SK-N-SH (cell line): ENCODE measurements around the gene FOXP1. TPM values are rescaled to one million over a fixed set of nuclear protein-coding genes. Genes with fewer than 3 reads are reported as not detected.
A peak's percentile ranks its signal among the peaks of the same experiment; 100 is the strongest.

Experiments
- CTCF ChIA-PET: fragments of 300-600, 350-600 bp; formaldehyde crosslinking; extraction: SDS; loops from one replicate; lab custom pipeline; 2021; lab: Yijun Ruan, JAX
- POLR2A ChIA-PET: fragments of 350-600 bp; sonication (Branson Sonifier 250); formaldehyde crosslinking; extraction: SDS; loops from one replicate; lab custom pipeline; 2020; ENCODE audit warnings: antibody characterized with exemption, inconsistent platforms; lab: Yijun Ruan, JAX
- DNase-seq: peaks from one replicate; pipeline ENCODE4 v3.0.0; 2012
- H2AFZ ChIP-seq: fragments of 200-600 bp; sonication (generic); 2 replicates; pipeline ENCODE4 v1.8.1; 2016; ENCODE audit warnings: antibody characterized with exemption, mild to moderate bottlenecking, low read depth
- H3F3A ChIP-seq: fragments of 200-600 bp; sonication (generic); replicated peaks from 2 replicates; pipeline ENCODE3; 2016; ENCODE audit warnings: antibody characterized with exemption, mild to moderate bottlenecking; ENCODE audit not compliant: insufficient read depth
- H3K27ac ChIP-seq, 2 experiments: fragments of 200-500 bp in 1 of 2; fragments of 200-600 bp in 1 of 2; sonication (Bioruptor generic) in 1 of 2; sonication (generic), shearing (Covaris generic) in 1 of 2; 2 replicates each; pipeline versions ENCODE4 v1.5.1 to v1.6.1; 2014 to 2016; ENCODE audit warnings: low read depth in 2 of 2, inconsistent platforms in 1 of 2, low read length in 1 of 2, mild to moderate bottlenecking in 1 of 2, mixed read lengths in 1 of 2
- H3K27me3 ChIP-seq: fragments of 200-600 bp; sonication (generic), shearing (Covaris generic); 2 replicates; pipeline ENCODE4 v1.6.1; 2016; ENCODE audit warnings: mixed run types; ENCODE audit not compliant: insufficient read depth
- H3K36me3 ChIP-seq, 2 experiments: fragments of 200-500 bp in 1 of 2; fragments of 200-600 bp in 1 of 2; sonication (Bioruptor generic) in 1 of 2; sonication (generic) in 1 of 2; replicated peaks in 1 of 2; 2 replicates each; pipeline versions ENCODE3 to v1.5.1; 2014 to 2016; ENCODE audit warnings: low read length in 1 of 2, mild to moderate bottlenecking in 1 of 2; ENCODE audit not compliant: insufficient read depth in 2 of 2, control insufficient read depth in 1 of 2
- H3K4me1 ChIP-seq, 2 experiments: fragments of 200-500 bp in 1 of 2; fragments of 200-600 bp in 1 of 2; sonication (Bioruptor generic) in 1 of 2; sonication (generic), shearing (Covaris generic) in 1 of 2; 2 replicates each; pipeline versions ENCODE4 v1.5.1 to v1.6.1; 2014 to 2016; ENCODE audit warnings: low read depth in 1 of 2, low read length in 1 of 2, mixed run types in 1 of 2; ENCODE audit not compliant: insufficient read depth in 2 of 2, control insufficient read depth in 1 of 2
- H3K4me2 ChIP-seq: fragments of 200-600 bp; sonication (generic), shearing (Covaris generic); 2 replicates; pipeline ENCODE4 v1.6.1; 2017; ENCODE audit warnings: mixed run types
- H3K4me3 ChIP-seq, 2 experiments: fragments of 200-500 bp in 1 of 2; fragments of 200-600 bp in 1 of 2; sonication (Bioruptor generic) in 1 of 2; sonication (generic), shearing (Covaris generic) in 1 of 2; 2 replicates each; pipeline versions ENCODE4 v1.5.1 to v1.8.1; 2014 to 2016; ENCODE audit warnings: low read depth in 2 of 2, inconsistent platforms in 1 of 2, low read length in 1 of 2, mild to moderate bottlenecking in 1 of 2, mixed read lengths in 1 of 2, moderate library complexity in 1 of 2
- H3K79me2 ChIP-seq: fragments of 200-600 bp; sonication (generic); 2 replicates; pipeline ENCODE4 v1.8.1; 2017; ENCODE audit warnings: mild to moderate bottlenecking; ENCODE audit not compliant: insufficient read depth
- H3K9ac ChIP-seq: fragments of 200-600 bp; sonication (generic); 2 replicates; pipeline ENCODE4 v1.6.1; 2017; ENCODE audit warnings: mixed run types
- H3K9me2 ChIP-seq: fragments of 200-600 bp; sonication (generic); 2 replicates; pipeline ENCODE4 v1.6.1; 2017; ENCODE audit warnings: mixed run types
- H3K9me3 ChIP-seq: fragments of 200-600 bp; sonication (generic); 2 replicates; pipeline ENCODE4 v1.6.1; 2017; ENCODE audit warnings: mixed run types, mild to moderate bottlenecking, moderate library complexity
- H4K20me1 ChIP-seq: fragments of 200-600 bp; sonication (generic); 2 replicates; pipeline ENCODE4 v1.6.1; 2017; ENCODE audit warnings: mild to moderate bottlenecking, mixed run types; ENCODE audit not compliant: insufficient read depth
- CHD2 ChIP-seq: fragments of 150-350 bp; IDR thresholded peaks from 2 replicates; pipeline ENCODE4 v1.6.1; 2018; ENCODE audit warnings: low read length; ENCODE audit not compliant: partially characterized antibody
- CTCF ChIP-seq: fragments of 200-600 bp; sonication (generic); IDR thresholded peaks from 2 replicates; pipeline ENCODE4 v1.6.1; 2017; ENCODE audit warnings: antibody characterized with exemption, mild to moderate bottlenecking, moderate library complexity
- FOSL2 ChIP-seq: IDR thresholded peaks from 2 replicates; pipeline ENCODE4 v1.4.0; 2012; ENCODE audit warnings: low read depth, mild to moderate bottlenecking, moderate library complexity, borderline replicate concordance
- FOXJ3 ChIP-seq: sonication (generic); formaldehyde crosslinking; IDR thresholded peaks from 2 replicates; pipeline ENCODE4 v1.5.1; 2020; ENCODE audit warnings: mild to moderate bottlenecking, missing genetic modification reagents
- JUND ChIP-seq: IDR thresholded peaks from 2 replicates; pipeline ENCODE4 v1.4.0; 2012
- MEF2A ChIP-seq: IDR thresholded peaks from 2 replicates; pipeline ENCODE4 v1.4.0; 2012; ENCODE audit warnings: low read depth, borderline replicate concordance
- MXI1 ChIP-seq: IDR thresholded peaks from 2 replicates; pipeline ENCODE4 v1.6.1; 2012; ENCODE audit warnings: mild to moderate bottlenecking, low read depth, low read length, improper control_type of control experiment
- NFIC ChIP-seq: IDR thresholded peaks from 2 replicates; pipeline ENCODE4 v1.4.0; 2012; ENCODE audit warnings: borderline replicate concordance
- NRF1 ChIP-seq: IDR thresholded peaks from 2 replicates; pipeline ENCODE4 v1.6.1; 2012; ENCODE audit warnings: low read depth, mild to moderate bottlenecking, low read length
- RAD21 ChIP-seq: IDR thresholded peaks from 2 replicates; pipeline ENCODE4 v1.6.1; 2012; ENCODE audit warnings: mild to moderate bottlenecking, low read length
- RCOR1 ChIP-seq: fragments of 150-350 bp; IDR thresholded peaks from 2 replicates; pipeline ENCODE4 v1.6.1; 2017; ENCODE audit warnings: antibody characterized with exemption, low read length
- REST ChIP-seq: IDR thresholded peaks from 2 replicates; pipeline ENCODE4 v1.6.1; 2012; ENCODE audit warnings: mild to moderate bottlenecking, low read depth, low read length, moderate library complexity
- SIN3A ChIP-seq: IDR thresholded peaks from 2 replicates; pipeline ENCODE4 v1.6.1; 2012; ENCODE audit warnings: low read depth, mild to moderate bottlenecking, low read length, moderate library complexity, borderline replicate concordance
- USF1 ChIP-seq: IDR thresholded peaks from 2 replicates; pipeline ENCODE4 v1.4.0; 2012; ENCODE audit warnings: low read depth, borderline replicate concordance
- YY1 ChIP-seq: IDR thresholded peaks from 2 replicates; pipeline ENCODE4 v1.4.0; 2012; ENCODE audit warnings: low read depth, mild to moderate bottlenecking
- WGBS: methylation state at CpG from one replicate; pipeline ENCODE4 v1.1.6; 2017; ENCODE audit warnings: low lambda C conversion rate; 5-methylcytosine and 5-hydroxymethylcytosine counted together
- polyA plus RNA-seq, 3 experiments: library from polyadenylated mRNA; depleted of rRNA; stranded (reverse); fragments of >200 nt; gene quantifications; 2 replicates each; pipeline ENCODE4 v1.2.3, GENCODE V29; 2012

Gene FOXP1
- polyA plus RNA-seq, 1 of the 3 experiments (the other 2 are of a cell fraction), result 8.8 TPM

- ChIA-PET POLR2A (no interaction called here), CTCF (no interaction called here)
- Histone ChIP-seq H3K79me2 (peaks cover 55% of the 10 kb centered on the region), H2AFZ (no peak overlapping the region), H3K9me3 (no peaks in the 10 kb centered on the region), H3K27ac (no peak overlapping the region), H3K4me2 (no peak overlapping the region), H4K20me1 (no peaks in the 10 kb centered on the region), H3K4me3 (no peak overlapping the region), H3K4me1 (peaks cover 0 to 8% of the 10 kb centered on the region in 2 experiments), H3K36me3 (no peaks in the 10 kb centered on the region), H3K27me3 (no peaks in the 10 kb centered on the region), H3K9ac (no peak overlapping the region), H3K9me2 (no peaks in the 10 kb centered on the region), H3F3A (peaks cover 17% of the 10 kb centered on the region)
- WGBS, result 68% methylated on average over 1 of the region's 1 CpG
- TF ChIP-seq MEF2A, result no peak
- TF ChIP-seq MXI1, result no peak
- TF ChIP-seq FOXJ3 (CRISPR knock-in tag), result no peak
- no peak for TF ChIP-seq USF1
- no peak for TF ChIP-seq YY1
- no peak for TF ChIP-seq JUND
- no peak for DNase-seq
Observed at GRCh38 chr3:71124048-71124447, 459.5 kb downstream of the FOXP1 start.

- H3K4me1 ChIP-seq, result peaks cover 2 to 16% of the 10 kb centered on the region in 2 experiments
- H3F3A ChIP-seq, result peaks cover 25% of the 10 kb centered on the region
- TF ChIP-seq NRF1, result no peak
- TF ChIP-seq RAD21, result no peak
- TF ChIP-seq SIN3A, result no peak
- no peak overlapping the region for H3K9ac ChIP-seq
- no peaks in the 10 kb centered on the region for H3K9me3 ChIP-seq
- CTCF ChIA-PET, result no interaction called here
- H3K4me2 ChIP-seq, result no peak overlapping the region
- no peak overlapping the region for H3K4me3 ChIP-seq
- 87% methylated on average over 4 of the region's 4 CpGs for WGBS
- DNase-seq, result no peak
- no peaks in the 10 kb centered on the region for H3K9me2 ChIP-seq
- no peak overlapping the region for H2AFZ ChIP-seq
- no peaks in the 10 kb centered on the region for H3K27me3 ChIP-seq
- peaks cover 41% of the 10 kb centered on the region for H3K79me2 ChIP-seq
- H4K20me1 ChIP-seq, result no peaks in the 10 kb centered on the region
- H3K36me3 ChIP-seq, result no peaks in the 10 kb centered on the region
- no peak overlapping the region for H3K27ac ChIP-seq
- POLR2A ChIA-PET, result no interaction called here
Observed at GRCh38 chr3:71122641-71123040, 460.9 kb downstream of the FOXP1 start.

GRCh38 chr3:71121429-71122167 lies 461.9 kb downstream of the FOXP1 start:
- Histone ChIP-seq H3K27me3 (no peaks in the 10 kb centered on the region), H4K20me1 (no peaks in the 10 kb centered on the region), H3K4me3 (no peak overlapping the region), H2AFZ (no peak overlapping the region), H3K9ac (no peak overlapping the region), H3K9me2 (no peaks in the 10 kb centered on the region), H3K4me1 (peaks cover 2 to 23% of the 10 kb centered on the region in 2 experiments), H3K79me2 (peaks cover 39% of the 10 kb centered on the region), H3K36me3 (no peaks in the 10 kb centered on the region), H3K9me3 (no peaks in the 10 kb centered on the region), H3K4me2 (no peak overlapping the region; the same call in 1 of the 2 replicates), H3F3A (peaks cover 25% of the 10 kb centered on the region), H3K27ac (peak overlapping the region in 1 of 2 experiments; percentile 29; a peak in 2 of 4 replicates)
- POLR2A ChIA-PET, result no interaction called here
- DNase-seq, result no peak
- CTCF ChIA-PET, result no interaction called here
- 57% methylated on average over 3 of the region's 3 CpGs for WGBS
- TF ChIP-seq CHD2 (no peak), FOSL2 (peak; percentile 9; the same call in 1 of the 2 replicates), CTCF (no peak), USF1 (no peak), RCOR1 (no peak), FOXJ3 (CRISPR knock-in tag) (no peak), REST (no peak), NFIC (0 out of 2 replicates have a peak, but pooled peaks have one; percentile 14)
